Vagina (tissue), 2 donors: ENCODE data around the gene SSU72. TPM values are rescaled to one million over a fixed set of nuclear protein-coding genes. Genes with fewer than 3 reads are reported as not detected.

Experiments
- DNase-seq, 2 donors: peaks; one replicate each; pipeline ENCODE4 v3.0.0-alpha.2; 2017; ENCODE audit errors: extremely low spot score in 2 of 2
- H3K27ac ChIP-seq: fragments of 200-600 bp; sonication (generic); one replicate; pipeline ENCODE4 v1.5.1; 2019
- H3K27me3 ChIP-seq: fragments of 200-600 bp; sonication (generic); one replicate; pipeline ENCODE4 v1.5.1; 2019
- H3K36me3 ChIP-seq, 2 donors: fragments of 200-600 bp; sonication (generic); one replicate each; pipeline ENCODE4 v1.5.1; 2017 to 2019
- H3K4me1 ChIP-seq: fragments of 200-600 bp; sonication (generic); one replicate; pipeline ENCODE4 v1.5.1; 2019
- H3K4me3 ChIP-seq, 2 donors: fragments of 200-600 bp; sonication (generic); 1 replicate in 1 of 2; 2 replicates in 1 of 2; pipeline ENCODE4 v1.5.1; 2016 to 2019
- H3K9me3 ChIP-seq: fragments of 200-600 bp; sonication (generic); one replicate; pipeline ENCODE4 v1.5.1; 2019
- POLR2A ChIP-seq, 2 donors: fragments of 450-650 bp; IDR thresholded peaks; one replicate each; pipeline ENCODE4 v1.6.1; 2017; ENCODE audit warnings: antibody characterized with exemption in 2 of 2, mild to moderate bottlenecking in 2 of 2, moderate library complexity in 2 of 2
- POLR2AphosphoS5 ChIP-seq, 2 donors: sonication (generic); formaldehyde crosslinking; IDR thresholded peaks; one replicate each; pipeline ENCODE4 v1.9.0; 2017; ENCODE audit warnings: antibody characterized with exemption in 2 of 2, mild to moderate bottlenecking in 2 of 2, low read depth in 1 of 2; ENCODE audit not compliant: insufficient read depth in 1 of 2
- intact Hi-C: fragments of 100-400 bp; cut with DNase I; formaldehyde crosslinking; loops from one replicate; pipeline ENCODE4 v1.15.1; 2023
- total RNA-seq: library from RNA; depleted of rRNA; stranded (reverse); fragments of >200 nt; gene quantifications from one replicate; pipeline ENCODE4 v1.2.3, GENCODE V29; 2016
- TF ChIP-seq, protein P1 (sequence below), 3 experiments: fragments of 450-650 bp in 2 of 3; fragments of 200-600 bp in 1 of 3; sonication (generic) in 1 of 3; IDR thresholded peaks; one replicate each; pipeline ENCODE4 v1.5.1; 2017 to 2019; ENCODE audit warnings: antibody characterized with exemption in 3 of 3, mild to moderate bottlenecking in 2 of 3, moderate library complexity in 2 of 3

SSU72 gene
- total RNA-seq, 1 donor from 2014 or later: 105 TPM

DNA sequence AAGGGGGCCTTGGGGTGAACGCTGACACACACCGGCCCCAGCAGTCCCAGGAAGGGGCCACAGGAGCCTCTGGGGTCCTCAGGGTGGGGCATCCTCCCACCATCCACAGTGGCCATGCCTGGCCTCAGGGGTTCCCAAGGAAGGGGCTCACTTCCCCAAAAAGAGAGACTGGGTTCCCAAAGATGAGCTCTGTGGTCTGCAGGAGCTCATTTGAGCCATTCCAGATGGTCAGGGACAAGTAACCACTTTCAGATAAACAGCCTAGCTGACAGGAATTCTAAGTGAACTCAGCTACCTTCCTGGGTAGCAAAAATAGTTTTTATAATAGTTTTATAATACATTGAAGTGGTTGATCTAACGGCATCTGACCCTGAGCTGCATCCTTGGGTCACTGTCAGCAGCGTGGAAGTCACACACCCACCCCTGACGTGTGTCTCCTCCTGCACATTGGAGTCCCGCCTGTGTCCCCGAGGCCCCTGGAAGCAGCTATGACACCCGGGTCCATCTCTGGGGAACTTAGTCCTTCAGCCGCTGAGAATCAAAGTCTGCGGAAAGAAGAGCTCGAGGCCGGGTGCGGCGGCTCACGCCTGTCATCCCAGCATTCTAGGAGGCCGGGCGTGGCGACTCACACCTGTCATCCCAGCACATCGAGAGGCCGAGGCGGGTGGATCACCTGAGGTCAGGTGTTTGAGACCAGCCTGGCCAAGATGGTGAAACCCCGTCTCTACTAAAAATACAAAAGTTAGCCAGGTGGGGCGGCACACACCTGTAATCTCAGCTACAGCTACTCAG, 28.5 kb downstream of the SSU72 start:
- TF ChIP-seq POLR2AphosphoS5 (IDR thresholded peaks at IDR 0.05; ENCODE audit: insufficient read depth in 1 of 2, low read depth in 1 of 2): no peak
- no peak overlapping the region for H3K27ac ChIP-seq
- H3K9me3 ChIP-seq: no peaks in the 10 kb centered on the region
- no peaks in the 10 kb centered on the region for H3K36me3 ChIP-seq
- no peaks in the 10 kb centered on the region for H3K27me3 ChIP-seq
- peaks cover 12% of the 10 kb centered on the region for H3K4me1 ChIP-seq
- no peak for DNase-seq
- intact Hi-C loops: no loop called here
- H3K4me3 ChIP-seq: no peak overlapping the region

DNA sequence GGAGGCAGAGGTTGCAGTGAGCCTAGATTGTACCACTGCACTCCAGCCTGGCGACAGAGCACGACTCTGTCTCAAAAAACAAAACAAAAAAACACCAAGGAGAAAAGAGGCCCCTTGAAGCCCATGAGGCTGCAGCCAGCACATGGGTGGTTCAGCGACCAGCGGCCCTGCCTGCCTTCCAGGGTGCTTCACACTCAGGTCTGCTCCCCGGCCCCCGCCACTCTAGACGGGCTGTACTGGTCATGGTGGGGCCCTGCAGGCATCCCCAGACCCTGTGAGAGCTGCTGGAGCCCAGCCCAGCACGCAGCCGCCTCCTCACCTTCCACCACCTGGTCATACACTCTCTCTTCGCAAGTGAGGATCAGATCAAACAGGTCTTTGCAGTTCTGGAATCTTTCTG, 30.1 kb downstream of the SSU72 start:
- no peaks in the 10 kb centered on the region for H3K27me3 ChIP-seq
- DNase-seq: no peak
- no peaks in the 10 kb centered on the region for H3K9me3 ChIP-seq
- TF ChIP-seq, protein P1, sequence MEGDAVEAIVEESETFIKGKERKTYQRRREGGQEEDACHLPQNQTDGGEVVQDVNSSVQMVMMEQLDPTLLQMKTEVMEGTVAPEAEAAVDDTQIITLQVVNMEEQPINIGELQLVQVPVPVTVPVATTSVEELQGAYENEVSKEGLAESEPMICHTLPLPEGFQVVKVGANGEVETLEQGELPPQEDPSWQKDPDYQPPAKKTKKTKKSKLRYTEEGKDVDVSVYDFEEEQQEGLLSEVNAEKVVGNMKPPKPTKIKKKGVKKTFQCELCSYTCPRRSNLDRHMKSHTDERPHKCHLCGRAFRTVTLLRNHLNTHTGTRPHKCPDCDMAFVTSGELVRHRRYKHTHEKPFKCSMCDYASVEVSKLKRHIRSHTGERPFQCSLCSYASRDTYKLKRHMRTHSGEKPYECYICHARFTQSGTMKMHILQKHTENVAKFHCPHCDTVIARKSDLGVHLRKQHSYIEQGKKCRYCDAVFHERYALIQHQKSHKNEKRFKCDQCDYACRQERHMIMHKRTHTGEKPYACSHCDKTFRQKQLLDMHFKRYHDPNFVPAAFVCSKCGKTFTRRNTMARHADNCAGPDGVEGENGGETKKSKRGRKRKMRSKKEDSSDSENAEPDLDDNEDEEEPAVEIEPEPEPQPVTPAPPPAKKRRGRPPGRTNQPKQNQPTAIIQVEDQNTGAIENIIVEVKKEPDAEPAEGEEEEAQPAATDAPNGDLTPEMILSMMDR (IDR thresholded peaks at IDR 0.05): no peak
- TF ChIP-seq POLR2AphosphoS5 (IDR thresholded peaks at IDR 0.05; ENCODE audit: insufficient read depth in 1 of 2, low read depth in 1 of 2) (no peak), POLR2A (IDR thresholded peaks at IDR 0.05) (no peak)
- intact Hi-C loops: no loop called here
- peaks cover 12% of the 10 kb centered on the region for H3K4me1 ChIP-seq
- no peak overlapping the region for H3K27ac ChIP-seq
- no peaks in the 10 kb centered on the region for H3K36me3 ChIP-seq
- no peak overlapping the region for H3K4me3 ChIP-seq

DNA sequence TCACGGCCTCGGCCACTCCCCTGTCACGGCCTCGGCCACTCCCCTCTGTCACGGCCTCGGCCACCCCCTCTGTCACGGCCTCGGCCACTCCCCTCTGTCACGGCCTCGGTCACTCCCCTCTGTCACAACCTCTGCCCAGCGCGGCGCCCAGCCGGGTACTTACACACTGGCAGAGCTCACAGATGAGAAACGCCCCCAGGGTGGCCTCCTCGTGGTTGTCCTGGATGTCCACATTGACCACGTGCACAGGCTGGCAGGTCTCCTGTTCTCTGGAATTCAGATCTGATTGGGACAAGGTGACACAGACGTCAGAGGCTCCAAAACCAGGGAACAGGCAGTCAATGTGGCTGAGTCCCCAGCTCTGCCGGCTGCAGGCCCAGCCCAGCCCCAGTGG, 31.0 kb downstream of the SSU72 start:
- H3K36me3 ChIP-seq: no peaks in the 10 kb centered on the region
- DNase-seq: no peak
- no peak for TF ChIP-seq POLR2A (IDR thresholded peaks at IDR 0.05)
- TF ChIP-seq, protein P1 (IDR thresholded peaks at IDR 0.05): no peak
- TF ChIP-seq POLR2AphosphoS5 (IDR thresholded peaks at IDR 0.05; ENCODE audit: insufficient read depth in 1 of 2, low read depth in 1 of 2): no peak
- intact Hi-C loops: no loop called here
- H3K4me3 ChIP-seq: no peak overlapping the region
- H3K27ac ChIP-seq: peak overlapping the region; percentile 21
- no peaks in the 10 kb centered on the region for H3K9me3 ChIP-seq
- no peaks in the 10 kb centered on the region for H3K27me3 ChIP-seq
- peaks cover 20% of the 10 kb centered on the region for H3K4me1 ChIP-seq

DNA sequence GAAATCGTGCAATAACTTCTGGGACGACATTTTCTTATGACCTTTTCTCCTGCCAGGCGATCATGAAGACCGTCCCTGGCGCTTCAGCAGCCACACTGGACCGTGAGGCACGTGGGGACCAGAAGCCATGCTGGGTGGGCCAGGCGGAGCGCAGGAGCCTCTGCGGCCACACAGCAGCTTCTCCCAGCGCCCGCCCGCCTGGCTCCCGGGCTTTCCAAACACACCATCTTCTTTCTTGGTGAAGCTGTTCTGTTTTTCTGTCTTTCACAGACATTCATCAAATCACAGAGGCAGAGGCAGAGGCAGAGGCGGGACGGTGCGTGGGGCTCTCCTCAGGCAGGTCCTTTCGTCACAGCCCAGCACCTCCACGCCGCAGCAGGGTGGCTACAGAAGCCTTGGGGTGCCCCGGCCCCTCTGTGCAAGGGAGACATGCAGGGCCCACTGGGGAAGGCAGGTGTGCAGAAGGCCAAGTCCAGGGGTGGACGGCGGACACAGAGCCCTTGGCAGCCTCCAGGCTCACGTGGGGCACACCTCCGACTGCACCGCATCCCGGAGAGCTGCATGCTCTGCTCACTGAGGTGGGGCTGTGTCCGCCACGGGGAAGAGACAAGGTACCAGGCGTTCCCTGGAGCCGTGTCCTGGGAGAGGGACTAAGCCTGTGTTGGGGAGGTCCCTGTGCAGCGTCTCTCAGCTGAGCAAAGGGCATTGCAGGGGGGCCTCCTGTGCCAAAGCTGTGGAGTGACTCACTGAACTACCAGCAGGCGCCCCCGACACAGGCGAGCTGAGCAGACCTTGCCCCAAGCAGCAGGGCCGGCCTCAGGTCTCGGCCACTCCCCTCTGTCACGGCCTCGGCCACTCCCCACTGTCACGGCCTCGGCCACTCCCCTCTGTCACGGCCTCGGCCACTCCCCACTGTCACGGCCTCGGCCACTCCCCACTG, 31.6 kb downstream of the SSU72 start:
- H3K4me3 ChIP-seq: no peak overlapping the region
- H3K27ac ChIP-seq: no peak overlapping the region
- peaks cover 22% of the 10 kb centered on the region for H3K4me1 ChIP-seq
- no peak for DNase-seq
- TF ChIP-seq POLR2A (IDR thresholded peaks at IDR 0.05): no peak
- TF ChIP-seq POLR2AphosphoS5 (IDR thresholded peaks at IDR 0.05; ENCODE audit: insufficient read depth in 1 of 2, low read depth in 1 of 2): no peak
- TF ChIP-seq, protein P1 (IDR thresholded peaks at IDR 0.05): no peak
- no peaks in the 10 kb centered on the region for H3K36me3 ChIP-seq
- intact Hi-C loops: no loop called here
- H3K27me3 ChIP-seq: no peaks in the 10 kb centered on the region
- no peaks in the 10 kb centered on the region for H3K9me3 ChIP-seq

DNA sequence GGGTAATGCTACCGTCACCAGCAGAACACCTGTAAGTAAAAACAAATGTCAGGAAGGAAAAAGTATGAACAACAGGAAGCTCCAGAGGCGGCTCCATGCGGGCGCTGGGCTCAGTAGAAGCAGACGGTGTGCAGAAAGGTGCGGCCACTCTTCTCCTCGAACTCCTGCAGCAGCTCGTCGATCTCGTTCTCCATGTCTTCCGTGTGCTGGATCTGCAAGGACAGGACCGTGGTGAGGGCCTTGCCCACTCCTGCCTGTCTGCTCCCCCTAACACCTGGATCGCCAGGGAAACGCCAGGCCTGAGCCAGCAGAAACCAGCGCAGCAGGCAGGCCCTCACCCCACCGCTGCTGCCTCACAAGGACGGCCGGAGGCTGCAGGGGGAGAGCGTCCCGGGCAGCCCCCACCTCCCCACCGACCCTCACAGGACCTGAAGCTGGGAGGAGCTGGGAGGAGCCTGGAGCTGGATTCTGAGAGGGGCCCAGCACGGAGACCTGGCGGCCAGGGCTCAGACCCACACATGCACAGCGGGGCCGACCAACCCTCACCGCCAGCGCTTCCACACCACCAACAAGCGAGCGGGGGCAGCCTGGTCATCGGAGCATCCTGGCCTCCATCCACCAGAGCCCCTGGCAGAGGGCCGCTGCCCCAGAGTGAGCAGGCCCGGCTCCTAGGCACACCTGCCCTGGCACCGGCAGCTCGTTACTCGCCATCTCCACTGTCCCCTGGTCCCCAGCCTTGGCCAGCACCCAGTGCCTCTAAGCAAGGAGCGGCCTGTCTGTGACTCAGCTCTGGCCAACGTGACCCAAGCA, 32.5 kb downstream of the SSU72 start:
- no peak overlapping the region for H3K27ac ChIP-seq
- TF ChIP-seq, protein P1 (IDR thresholded peaks at IDR 0.05): no peak
- TF ChIP-seq POLR2AphosphoS5 (IDR thresholded peaks at IDR 0.05; ENCODE audit: insufficient read depth in 1 of 2, low read depth in 1 of 2) (no peak), POLR2A (IDR thresholded peaks at IDR 0.05) (no peak)

More for the DNA sequence above, 32.5 kb downstream of the SSU72 start:
- no peak for DNase-seq
- H3K36me3 ChIP-seq: no peaks in the 10 kb centered on the region
- no peaks in the 10 kb centered on the region for H3K9me3 ChIP-seq
- H3K4me3 ChIP-seq: no peak overlapping the region
- H3K27me3 ChIP-seq: no peaks in the 10 kb centered on the region
- H3K4me1 ChIP-seq: peaks cover 22% of the 10 kb centered on the region
- intact Hi-C loops: no loop called here
